HG03103 (cell line): ENCODE data around the gene AUTS2.

ENCODE experiments used
- ATAC-seq: cut with Tn5 transposase; IDR thresholded peaks from one replicate; pipeline ENCODE4 v1.9.1; 2021; ENCODE audit warnings: low read depth; ENCODE audit not compliant: unreplicated experiment

AUTS2 gene

DNA sequence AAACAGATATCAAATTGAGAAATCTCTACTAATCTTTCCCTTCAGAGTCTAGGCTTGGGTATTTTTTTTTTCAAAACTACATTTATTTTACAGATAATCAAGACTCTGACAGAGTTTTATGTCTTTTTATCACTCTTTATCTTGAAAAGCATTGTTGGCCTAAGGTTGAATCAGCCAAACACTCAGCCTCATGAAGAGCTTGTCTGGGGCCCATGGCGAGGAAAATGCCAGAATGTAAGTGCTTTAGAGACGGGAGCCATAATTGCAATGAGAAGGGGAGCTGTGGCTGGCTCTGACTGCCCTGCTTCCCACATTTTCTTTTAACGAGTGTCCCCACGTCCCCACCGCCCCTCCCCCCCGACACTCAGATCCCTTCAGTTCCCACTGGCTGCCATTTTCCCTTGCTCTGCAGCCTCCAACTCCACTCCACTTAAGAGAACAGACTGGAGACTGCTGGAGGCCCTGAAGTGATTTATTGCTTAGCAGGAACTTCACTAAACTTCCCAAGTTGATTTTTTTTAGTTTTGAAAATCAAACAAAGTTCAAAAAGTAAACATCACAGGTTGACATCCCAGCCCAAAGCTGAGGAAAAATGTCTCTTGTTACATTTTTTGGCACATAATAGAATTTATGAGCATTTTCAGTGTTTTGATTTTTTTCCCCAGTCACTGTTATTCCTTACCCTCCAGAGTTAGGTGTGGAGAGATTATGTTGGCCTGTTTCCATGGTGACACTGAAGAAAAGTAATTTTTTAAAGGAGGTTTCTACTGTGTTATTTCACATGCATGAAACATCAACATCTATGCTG, 896.2 kb downstream of the AUTS2 start:
- no peak for ATAC-seq

GRCh38 chr7:70495033-70495376, 896.7 kb downstream of the AUTS2 start:
- ATAC-seq: no peak

GRCh38 chr7:70497793-70498192, 899.5 kb downstream of the AUTS2 start:
- no peak for ATAC-seq

- ATAC-seq: no peak
These were observed 900.1 kb downstream of the AUTS2 start for GRCh38 chr7:70498232-70498992.

DNA sequence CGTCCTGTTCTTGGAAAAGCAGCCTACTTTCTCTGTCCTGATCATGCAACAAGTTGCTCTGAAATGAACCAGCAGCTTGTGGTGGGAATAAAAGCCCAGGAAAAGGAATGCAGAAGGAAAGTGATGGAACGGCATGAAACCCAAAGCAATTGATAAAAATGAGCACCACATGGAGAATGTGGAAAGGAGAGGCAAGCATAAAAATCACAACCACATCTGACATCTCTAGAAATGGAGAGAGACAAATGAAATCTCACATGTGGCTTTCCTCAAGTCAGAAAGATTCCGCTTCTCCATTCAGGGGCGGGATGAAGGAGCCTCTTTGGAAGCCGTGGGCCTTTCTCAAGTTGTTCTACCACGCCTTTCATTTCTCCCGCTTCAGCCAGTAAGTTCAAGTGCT, 902.0 kb downstream of the AUTS2 start:
- ATAC-seq: no peak

- ATAC-seq: no peak
These were observed 904.0 kb downstream of the AUTS2 start for GRCh38 chr7:70502117-70502863.

GRCh38 chr7:70504254-70504653, 906.0 kb downstream of the AUTS2 start:
- no peak for ATAC-seq

GRCh38 chr7:70505468-70505867, 907.2 kb downstream of the AUTS2 start:
- ATAC-seq: no peak

- ATAC-seq: no peak
These were observed 907.6 kb downstream of the AUTS2 start for GRCh38 chr7:70505886-70506285.

GRCh38 chr7:70506434-70506833, 908.2 kb downstream of the AUTS2 start:
- no peak for ATAC-seq

DNA sequence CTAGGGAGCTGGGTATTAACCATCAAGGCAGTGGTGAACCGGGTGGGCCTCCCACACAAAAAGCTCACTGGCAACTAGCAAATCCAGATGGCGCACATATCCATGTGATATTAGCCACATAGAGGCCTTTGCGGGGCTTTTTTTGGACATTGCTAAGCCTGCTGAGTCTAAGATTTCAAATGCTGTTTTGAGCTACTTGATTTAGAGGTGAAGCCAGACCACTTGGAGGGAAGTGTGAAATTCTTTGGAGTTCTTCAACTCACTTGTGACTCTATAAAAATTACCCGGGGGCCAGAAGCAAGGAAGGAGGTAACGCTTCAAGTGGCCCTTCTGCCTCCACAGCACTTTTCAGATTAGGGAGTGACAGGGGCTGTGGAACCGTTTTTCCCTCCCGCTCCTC, 913.9 kb downstream of the AUTS2 start:
- no peak for ATAC-seq

DNA sequence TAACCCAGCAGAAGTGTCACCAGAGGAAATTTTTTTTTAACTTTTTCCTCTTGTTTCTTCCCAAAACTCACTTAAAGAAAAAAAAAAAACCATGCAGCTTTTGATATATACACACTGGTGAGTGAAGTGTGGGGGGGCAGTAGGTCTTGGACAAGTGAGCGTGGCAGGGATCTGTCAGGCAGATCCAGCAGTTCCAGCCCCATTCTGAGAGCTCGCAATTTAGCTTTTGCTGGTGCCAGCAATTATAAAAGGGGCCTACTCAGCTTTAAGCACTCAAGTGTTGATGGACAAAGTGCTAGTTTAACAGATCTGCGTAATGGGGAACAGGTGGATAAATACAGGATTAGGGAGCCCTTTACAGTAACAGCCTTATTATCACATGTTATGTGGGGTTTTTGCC, 914.5 kb downstream of the AUTS2 start:
- no peak for ATAC-seq

- ATAC-seq: no peak
These were observed 922.3 kb downstream of the AUTS2 start for GRCh38 chr7:70520611-70521010.

- ATAC-seq: no peak
These were observed 925.1 kb downstream of the AUTS2 start for GRCh38 chr7:70523249-70523988.

GRCh38 chr7:70523989-70524351, 925.7 kb downstream of the AUTS2 start:
- ATAC-seq: no peak

DNA sequence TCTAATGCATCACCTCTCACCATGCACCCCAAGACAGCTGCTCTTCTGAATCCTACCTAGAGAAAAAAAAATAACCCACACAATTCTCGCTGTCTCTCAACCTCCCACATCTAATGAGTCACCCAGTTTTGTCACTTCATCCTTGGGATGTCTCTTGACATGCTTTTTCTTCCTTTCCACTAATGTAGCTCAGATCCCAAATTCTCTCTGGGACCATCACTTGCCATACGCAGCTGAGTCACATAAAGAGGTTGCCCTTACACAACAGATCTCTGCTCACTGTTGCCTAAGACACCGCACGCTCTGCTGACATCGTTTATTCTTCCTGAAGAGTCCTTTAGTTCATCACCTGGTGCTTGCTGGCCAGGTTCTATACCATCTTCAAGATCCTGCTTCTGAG, 927.7 kb downstream of the AUTS2 start:
- no peak for ATAC-seq

DNA sequence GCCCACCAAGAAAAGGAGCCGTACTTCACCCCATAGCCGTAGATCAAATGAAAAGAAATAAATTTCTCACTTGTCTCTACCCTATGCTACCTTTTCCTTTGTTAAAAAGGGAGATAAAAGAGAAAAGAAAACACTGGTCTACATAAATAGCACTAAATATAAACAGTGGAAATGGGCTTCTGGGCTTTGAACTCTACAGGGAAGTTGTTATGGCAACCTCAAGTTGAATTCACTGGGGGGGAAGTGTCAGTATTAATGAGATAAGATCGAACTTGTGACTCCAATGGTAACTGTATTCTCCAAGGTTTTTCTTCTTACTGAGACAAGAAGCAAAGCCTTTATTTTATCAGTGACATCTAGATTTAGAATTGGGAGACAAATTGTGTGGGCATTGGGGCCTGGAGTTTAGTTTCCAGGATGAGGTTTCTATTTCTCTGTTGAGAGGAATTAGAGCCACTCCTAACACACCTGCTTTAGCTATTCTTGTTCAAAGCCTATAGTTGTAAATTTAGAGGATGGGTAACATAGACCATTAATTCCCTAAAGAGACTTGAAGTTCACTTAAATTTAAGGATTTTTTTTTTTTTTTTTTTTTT, 929.3 kb downstream of the AUTS2 start:
- ATAC-seq: no peak

DNA sequence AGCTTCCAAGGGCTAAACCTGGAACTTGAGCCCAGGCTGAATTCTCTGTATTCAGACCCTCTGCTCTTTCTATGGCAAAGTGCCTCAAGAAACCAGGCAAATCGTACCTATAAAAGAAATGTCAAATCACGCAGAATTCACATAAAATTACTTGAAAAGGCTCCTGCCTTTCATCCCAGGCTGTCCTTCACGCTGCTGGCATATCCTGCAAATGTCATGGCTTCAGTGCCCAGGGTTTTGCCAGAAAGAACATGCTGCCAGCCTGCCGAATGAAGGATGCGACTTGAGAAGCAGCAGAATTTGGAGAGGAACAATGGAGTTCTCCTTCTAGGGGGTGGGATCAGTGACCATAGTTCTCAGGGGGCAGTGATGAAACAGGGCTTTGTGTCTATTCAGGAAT, 931.2 kb downstream of the AUTS2 start:
- no peak for ATAC-seq

DNA sequence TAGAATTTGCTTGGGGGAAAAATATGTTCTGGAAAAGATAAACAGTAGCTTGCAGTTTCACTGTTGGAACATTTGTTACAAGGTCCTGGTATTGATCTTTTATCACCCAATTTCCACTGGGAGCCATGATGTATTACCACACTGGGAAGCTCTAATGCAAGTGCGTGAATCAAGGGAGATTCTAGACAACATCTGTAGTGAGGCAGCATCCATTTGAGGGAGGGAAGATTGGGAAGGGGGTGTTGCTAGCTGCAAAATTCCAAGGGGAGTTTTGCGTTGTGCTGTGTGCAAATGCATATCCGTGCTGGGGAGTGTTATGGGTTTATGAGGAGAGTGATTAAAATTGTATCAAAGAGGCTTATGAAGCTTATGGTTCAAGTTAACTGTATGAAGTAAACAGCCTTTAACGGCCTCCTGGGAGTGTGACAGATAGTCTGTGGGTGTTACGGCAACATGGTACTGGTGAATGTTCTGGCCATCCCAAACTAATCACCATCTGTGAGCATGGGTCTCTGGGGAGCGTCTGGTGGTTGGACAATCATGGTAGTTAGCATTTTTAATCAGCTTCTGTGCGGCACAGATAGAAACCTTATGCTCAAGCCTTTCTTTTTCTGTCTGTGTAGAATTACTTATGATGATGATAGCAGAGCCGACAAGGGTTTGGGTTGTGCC, 931.8 kb downstream of the AUTS2 start:
- no peak for ATAC-seq

- ATAC-seq: no peak
These were observed 935.3 kb downstream of the AUTS2 start for GRCh38 chr7:70533614-70534013.
